HG03095 (cell line): Measurements from ENCODE around the gene TRIM33.
"Not testable (repeated sequence)": the region's sequence is repeated elsewhere in the genome, so short reads cannot be mapped to it uniquely, and the experiment has no call there.

Source experiments
- ATAC-seq: cut with Tn5 transposase; IDR thresholded peaks from one replicate; pipeline ENCODE4 v1.9.1; 2021; ENCODE audit warnings: moderate library complexity; ENCODE audit not compliant: unreplicated experiment

The TRIM33 gene

GRCh38 chr1:114467491-114467890 lies 43.5 kb downstream of the TRIM33 start:
- no peak for ATAC-seq

GRCh38 chr1:114466334-114467014 lies 44.5 kb downstream of the TRIM33 start:
- ATAC-seq = no peak

- no peak for ATAC-seq
Measured at GRCh38 chr1:114462963-114463362, 48.0 kb downstream of the TRIM33 start.

GRCh38 chr1:114462341-114462740 lies 48.7 kb downstream of the TRIM33 start:
- ATAC-seq = no peak

GRCh38 chr1:114458237-114458777 lies 52.7 kb downstream of the TRIM33 start:
- no peak for ATAC-seq

- no peak for ATAC-seq
Measured at GRCh38 chr1:114457675-114458236, 53.2 kb downstream of the TRIM33 start.

GRCh38 chr1:114456586-114456985 lies 54.4 kb downstream of the TRIM33 start:
- no peak for ATAC-seq

- no peak for ATAC-seq
Measured at GRCh38 chr1:114455102-114455785, 55.8 kb downstream of the TRIM33 start.

- no peak for ATAC-seq
Measured at GRCh38 chr1:114454539-114454938, 56.5 kb downstream of the TRIM33 start.

- no peak for ATAC-seq
Measured at GRCh38 chr1:114453361-114453784, 57.6 kb downstream of the TRIM33 start.

GRCh38 chr1:114448370-114449036 lies 62.5 kb downstream of the TRIM33 start:
- ATAC-seq = no peak

- no peak for ATAC-seq
Measured at GRCh38 chr1:114446198-114446597, 64.8 kb downstream of the TRIM33 start.

GRCh38 chr1:114443226-114443625 lies 67.8 kb downstream of the TRIM33 start:
- not testable (repeated sequence) for ATAC-seq

- ATAC-seq = no peak
Measured at GRCh38 chr1:114441332-114441731, 69.7 kb downstream of the TRIM33 start.

- no peak for ATAC-seq
Measured at GRCh38 chr1:114439369-114439768, 71.6 kb downstream of the TRIM33 start.

GRCh38 chr1:114437812-114438211 lies 73.2 kb downstream of the TRIM33 start:
- ATAC-seq = no peak

- ATAC-seq = no peak
Measured at GRCh38 chr1:114436799-114437198, 74.2 kb downstream of the TRIM33 start.

GRCh38 chr1:114435088-114435715 lies 75.8 kb downstream of the TRIM33 start:
- no peak for ATAC-seq

- no peak for ATAC-seq
Measured at GRCh38 chr1:114431026-114431425, 80.0 kb downstream of the TRIM33 start.

GRCh38 chr1:114428083-114428754 lies 82.8 kb downstream of the TRIM33 start:
- no peak for ATAC-seq
